GM12878 (cell line): ENCODE data around the gene MYH10. TPM values are rescaled to one million over a fixed set of nuclear protein-coding genes. Genes with fewer than 3 reads are reported as not detected.

ENCODE experiments used
- ATAC-seq: fragments of 200-7000 bp; cut with Tn5 transposase; 3 replicates; pipeline ENCODE4 v1.9.1; 2020; ENCODE audit warnings: mild to moderate bottlenecking, moderate library complexity
- BruUV-seq: library from RNA; stranded (reverse); fragments of 400-500 nt; replicated peaks from 2 replicates; lab custom pipeline; 2021; lab: Mats Ljungman, UMichigan
- CTCF ChIA-PET: fragments of 300-600 bp; sonication (Branson Sonifier 250); formaldehyde crosslinking; extraction: SDS; loops from one replicate; lab custom pipeline; 2021; ENCODE audit warnings: inconsistent platforms; lab: Yijun Ruan, JAX
- POLR2A ChIA-PET: fragments of 350-600 bp; formaldehyde crosslinking; extraction: SDS; loops from one replicate; lab custom pipeline; 2021; ENCODE audit warnings: inconsistent platforms; lab: Charles Lee
- RAD21 ChIA-PET: fragments of 300-600 bp; sonication (Branson Sonifier 250); formaldehyde crosslinking; loops from one replicate; lab custom pipeline; 2023; ENCODE audit warnings: antibody characterized with exemption; ENCODE audit not compliant: unreplicated experiment; lab: Charles Lee
- SMC1A ChIA-PET: fragments of 300-600 bp; sonication (Branson Sonifier 250); formaldehyde crosslinking; loops from one replicate; lab custom pipeline; 2023; ENCODE audit not compliant: unreplicated experiment, uncharacterized antibody; lab: Charles Lee
- DNase-seq: peaks from one replicate; pipeline ENCODE4 v3.0.0-alpha.2; 2011; ENCODE audit warnings: low read depth, low spot score
- FAIRE-seq: peaks from 3 replicates; lab custom pipeline; 2011; peaks lifted over from hg19 to GRCh38; lab: Jason Lieb, UNC
- H2AFZ ChIP-seq: 2 replicates; pipeline ENCODE4 v1.6.0; 2011; ENCODE audit warnings: low read depth, low read length, control low read depth; ENCODE audit not compliant: control insufficient read depth
- H3K27ac ChIP-seq: 2 replicates; pipeline ENCODE4 v1.5.1; 2011; ENCODE audit warnings: control low read depth; ENCODE audit not compliant: control insufficient read depth, insufficient read depth
- H3K27me3 ChIP-seq, 2 experiments: replicated peaks in 1 of 2; 2 replicates each; pipeline versions ENCODE4 v1.6.0 to v1.6.1; 2011; ENCODE audit warnings: low read length in 1 of 2; ENCODE audit not compliant: control insufficient read depth in 2 of 2, insufficient read depth in 2 of 2
- H3K36me3 ChIP-seq, 2 experiments: 2 replicates each; pipeline ENCODE4 v1.5.1; 2011; ENCODE audit warnings: low read length in 1 of 2; ENCODE audit not compliant: control insufficient read depth in 2 of 2, insufficient read depth in 2 of 2
- H3K4me1 ChIP-seq: 2 replicates; pipeline ENCODE4 v1.6.1; 2011; ENCODE audit warnings: mild to moderate bottlenecking, low read length, moderate library complexity, mixed read lengths; ENCODE audit not compliant: control insufficient read depth, insufficient read depth
- H3K4me2 ChIP-seq: 2 replicates; pipeline ENCODE4 v1.6.0; 2011; ENCODE audit warnings: control low read depth; ENCODE audit not compliant: control insufficient read depth, insufficient read depth
- H3K4me3 ChIP-seq: fragments of 200-600 bp; sonication (generic); 2 replicates; pipeline ENCODE4 v1.5.1; 2016
- H3K79me2 ChIP-seq: 2 replicates; pipeline ENCODE4 v1.6.0; 2011; ENCODE audit warnings: low read length; ENCODE audit not compliant: control insufficient read depth, insufficient read depth
- H3K9ac ChIP-seq: 2 replicates; pipeline ENCODE4 v1.8.0; 2011; ENCODE audit warnings: low read length, control low read depth, mixed read lengths; ENCODE audit not compliant: control insufficient read depth, insufficient read depth
- H3K9me3 ChIP-seq: replicated peaks from 3 replicates; pipeline ENCODE4 v1.5.1; 2011; ENCODE audit warnings: mild to moderate bottlenecking, low read length; ENCODE audit not compliant: control insufficient read depth, insufficient read depth
- H4K20me1 ChIP-seq: 2 replicates; pipeline ENCODE4 v1.6.0; 2011; ENCODE audit not compliant: control insufficient read depth, insufficient read depth
- BHLHE40 ChIP-seq, 2 experiments: fragments of 450-650 bp in 1 of 2; IDR thresholded peaks; 2 replicates each; pipeline ENCODE4 v1.6.1; 2011 to 2017; ENCODE audit warnings: low read depth in 2 of 2, borderline replicate concordance in 1 of 2, improper control_type of control experiment in 1 of 2, low read length in 1 of 2, mild to moderate bottlenecking in 1 of 2
- CBX3 ChIP-seq: fragments of 200-600 bp; sonication (generic); IDR thresholded peaks from 2 replicates; pipeline ENCODE4 v1.6.1; 2016; ENCODE audit warnings: low read depth, borderline replicate concordance
- CHD1 ChIP-seq: IDR thresholded peaks from 2 replicates; pipeline ENCODE4 v1.6.1; 2012; ENCODE audit warnings: low read depth, low read length, improper control_type of control experiment
- EED ChIP-seq: sonication (generic); IDR thresholded peaks from 2 replicates; pipeline ENCODE4 v1.6.1; 2016; ENCODE audit warnings: antibody characterized with exemption, low read depth
- ESRRA ChIP-seq: IDR thresholded peaks from 2 replicates; pipeline ENCODE4 v1.6.1; 2012; ENCODE audit warnings: mild to moderate bottlenecking, low read length, improper control_type of control experiment
- MYB ChIP-seq: fragments of 150-350 bp; IDR thresholded peaks from 2 replicates; pipeline ENCODE4 v1.6.1; 2014; ENCODE audit warnings: mild to moderate bottlenecking, low read depth, low read length, borderline replicate concordance
- NBN ChIP-seq: fragments of 450-650 bp; IDR thresholded peaks from 2 replicates; pipeline ENCODE4 v1.6.1; 2016
- NR2F1 ChIP-seq: fragments of 450-650 bp; conservative IDR thresholded peaks from 2 replicates; pipeline ENCODE4 v1.6.1; 2017; ENCODE audit warnings: mild to moderate bottlenecking
- POLR2AphosphoS5 ChIP-seq: IDR thresholded peaks from 2 replicates; pipeline ENCODE4 v1.6.1; 2011; ENCODE audit warnings: mild to moderate bottlenecking, low read length, inconsistent platforms
- RFX5 ChIP-seq: IDR thresholded peaks from 2 replicates; pipeline ENCODE4 v1.6.1; 2011; ENCODE audit warnings: low read depth, low read length, improper control_type of control experiment
- SIN3A ChIP-seq: IDR thresholded peaks from 2 replicates; pipeline ENCODE4 v1.6.1; 2012; ENCODE audit warnings: low read depth, low read length, improper control_type of control experiment
- SMAD1 ChIP-seq: fragments of 450-650 bp; IDR thresholded peaks from 2 replicates; pipeline ENCODE4 v1.6.1; 2018; ENCODE audit warnings: mild to moderate bottlenecking, low read depth; ENCODE audit not compliant: partially characterized antibody
- SUPT20H ChIP-seq: IDR thresholded peaks from 2 replicates; pipeline ENCODE4 v1.6.1; 2011; ENCODE audit warnings: low read depth, mild to moderate bottlenecking, low read length, moderate library complexity, borderline replicate concordance; ENCODE audit not compliant: control insufficient read depth
- SUZ12 ChIP-seq: fragments of 200-600 bp; sonication (generic); IDR thresholded peaks from one replicate; pipeline ENCODE4 v1.6.1; 2018; ENCODE audit warnings: antibody characterized with exemption, mild to moderate bottlenecking; ENCODE audit not compliant: unreplicated experiment
- ZNF24 ChIP-seq: fragments of 450-650 bp; IDR thresholded peaks from 2 replicates; pipeline ENCODE4 v1.6.1; 2017; ENCODE audit warnings: antibody characterized with exemption, mild to moderate bottlenecking
- WGBS: methylation state at CpG from one replicate; pipeline ENCODE4 v1.1.6; 2016; ENCODE audit warnings: low lambda C conversion rate; ENCODE audit not compliant: insufficient replicate concordance, insufficient coverage; ENCODE audit errors: missing lambda C conversion rate; 5-methylcytosine and 5-hydroxymethylcytosine counted together
- in situ Hi-C: fragments of 300-500 bp; cut with MboI; formaldehyde crosslinking; loops from 9 replicates; pipeline ENCODE4 v1.14.3; 2018; ENCODE audit warnings: mixed read lengths
- intact Hi-C: fragments of 100-400 bp; cut with micrococcal nuclease; formaldehyde crosslinking; loops from one replicate; pipeline ENCODE4 v1.14.2; 2022; ENCODE audit not compliant: unreplicated experiment
- polyA plus RNA-seq, 11 experiments: library from polyadenylated mRNA; depleted of rRNA in 4 of 11; unstranded in 6 of 11; stranded (reverse) in 5 of 11; fragments of >200 nt; fragmentation: Nextera tagmentation in 4 of 11; fragmentation: Illumina TruSeq in 1 of 11; extraction: Ambion mirVana in 4 of 11; extraction: Trizol in 1 of 11; gene quantifications; 1 replicate in 1 of 11; 2 replicates in 10 of 11; pipeline versions ENCODE4 v1.2.1 to v1.2.3, GENCODE V29; 2011 to 2016; ENCODE audit warnings: inconsistent platforms in 2 of 11, missing spikeins in 2 of 11, low read depth in 1 of 11
- total RNA-seq, 4 experiments: library from RNA; depleted of rRNA in 3 of 4; stranded (reverse); fragments of >200 nt in 3 of 4; fragmentation: Illumina TruSeq in 1 of 4; extraction: Trizol in 1 of 4; gene quantifications; 2 replicates each; pipeline versions ENCODE4 v1.2.1 to v1.2.3, GENCODE V29; 2013 to 2021
- TF ChIP-seq, protein P1 (sequence below): IDR thresholded peaks from 2 replicates; pipeline ENCODE4 v1.6.1; 2012; ENCODE audit warnings: low read depth, low read length, improper control_type of control experiment

The MYH10 gene
- total and polyA plus RNA-seq, 10 of the 15 experiments (the other 5 are each of a cell fraction or from before 2014, with no cell fraction given): 0.33 to 7.1 (median 1.0) TPM

DNA sequence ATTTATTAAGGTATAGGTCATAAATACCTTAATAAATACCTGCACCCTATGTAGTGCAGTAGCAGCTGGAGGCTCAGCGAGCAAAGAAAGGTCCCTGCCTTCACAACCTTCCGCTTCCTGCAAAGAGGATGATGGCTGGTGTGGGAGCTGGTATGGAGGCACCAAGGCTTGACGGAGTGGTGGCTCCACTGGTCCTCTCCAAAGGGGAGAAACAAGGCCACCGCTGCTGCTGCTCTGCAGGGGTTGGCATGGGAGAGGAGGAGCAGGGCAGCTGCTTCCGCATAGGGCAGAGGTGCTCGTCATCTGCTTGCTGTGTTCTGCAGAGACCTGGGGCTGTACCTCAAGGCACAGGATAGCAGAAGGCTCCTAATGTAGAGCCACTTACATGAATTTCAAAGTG is 142.0 kb downstream of the MYH10 start:
- ATAC-seq: no peak
- no peaks in the 10 kb centered on the region for H4K20me1 ChIP-seq
- TF ChIP-seq CHD1 (no peak), MYB (no peak), SIN3A (no peak), POLR2AphosphoS5 (no peak), RFX5 (no peak)
- in situ Hi-C loops (no loop called here), intact Hi-C loops (no loop called here)
- no peak overlapping the region for H3K9ac ChIP-seq
- ChIA-PET CTCF (interaction anchor here (0.6 kb wide), 1 partner anchor 1350 kb away, joined by 3 read pairs; no protein-coding TSS in a partner anchor), SMC1A (no interaction called here), RAD21 (no interaction called here), POLR2A (interaction anchor here (1.1 kb wide), 1 partner anchor 12 kb away, joined by 3 read pairs; no protein-coding TSS in a partner anchor)
- H3K4me1 ChIP-seq: no peaks in the 10 kb centered on the region
- 0 out of 4 replicates have a peak, but pooled peaks cover 0 to 3% of the 10 kb centered on the region in 2 experiments for H3K36me3 ChIP-seq
- no peak for DNase-seq
- H3K79me2 ChIP-seq: no peaks in the 10 kb centered on the region
- no peaks in the 10 kb centered on the region for H3K27me3 ChIP-seq
- FAIRE-seq: no peak
- no TSS peak for BruUV-seq
- peaks cover 2% of the 10 kb centered on the region; the same call in 1 of the 3 replicates for H3K9me3 ChIP-seq
- 92% methylated on average over 6 of the region's 6 CpGs for WGBS
- no peak overlapping the region for H2AFZ ChIP-seq
- no peak overlapping the region for H3K27ac ChIP-seq
- no peak overlapping the region for H3K4me2 ChIP-seq
- no peak overlapping the region for H3K4me3 ChIP-seq

DNA sequence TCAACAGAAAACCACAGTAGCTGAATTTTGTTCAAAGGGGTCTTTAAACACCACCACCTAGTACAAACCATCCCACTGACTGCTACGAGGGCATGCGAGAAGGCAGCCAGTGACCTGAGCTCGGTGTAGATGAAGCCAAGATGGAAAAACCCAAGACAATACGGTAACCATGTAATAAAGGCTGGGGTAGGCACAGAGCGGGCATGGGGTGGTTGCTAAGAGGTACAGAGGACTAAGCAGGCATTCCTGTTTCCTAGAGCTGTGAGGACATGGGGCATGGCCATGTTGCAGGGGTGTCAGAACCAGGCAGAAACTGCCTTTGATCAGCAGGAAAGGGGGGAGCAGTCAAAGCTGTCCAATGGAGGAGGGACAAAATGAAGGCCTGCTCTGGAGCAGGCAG is 142.8 kb downstream of the MYH10 start:
- 98% methylated on average over 5 of the region's 5 CpGs for WGBS
- no peak for ATAC-seq

More for the DNA sequence above, 142.8 kb downstream of the MYH10 start:
- Histone ChIP-seq H3K36me3 (0 out of 4 replicates have a peak, but pooled peaks cover 0 to 3% of the 10 kb centered on the region in 2 experiments), H2AFZ (no peak overlapping the region), H3K27ac (no peak overlapping the region), H3K9ac (no peak overlapping the region), H3K27me3 (no peaks in the 10 kb centered on the region), H3K4me2 (no peak overlapping the region), H3K9me3 (peaks cover 2% of the 10 kb centered on the region; the same call in 1 of the 3 replicates), H4K20me1 (no peaks in the 10 kb centered on the region), H3K4me3 (no peak overlapping the region), H3K79me2 (no peaks in the 10 kb centered on the region), H3K4me1 (no peaks in the 10 kb centered on the region)
- intact Hi-C loops: no loop called here
- no peak for FAIRE-seq
- SMC1A ChIA-PET: interaction anchor here (0.6 to 0.9 kb wide), 2 partner anchors 49 to 232 kb away, joined by 3 read pairs; no protein-coding TSS in a partner anchor
- RAD21 ChIA-PET: no interaction called here
- TF ChIP-seq NBN (no peak), EED (no peak), ZNF24 (no peak), CBX3 (no peak), ESRRA (no peak), RFX5 (no peak), SUPT20H (no peak), NR2F1 (no peak), BHLHE40 (IDR thresholded peaks at IDR 0.05; ENCODE audit: borderline replicate concordance in 1 of 2, low read depth in 2 of 2, low read length in 1 of 2) (no peak), SMAD1 (no peak), SUZ12 (no peak)
- TF ChIP-seq, protein P1, sequence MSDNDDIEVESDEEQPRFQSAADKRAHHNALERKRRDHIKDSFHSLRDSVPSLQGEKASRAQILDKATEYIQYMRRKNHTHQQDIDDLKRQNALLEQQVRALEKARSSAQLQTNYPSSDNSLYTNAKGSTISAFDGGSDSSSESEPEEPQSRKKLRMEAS: no peak
- no peak for DNase-seq
- in situ Hi-C loops: no loop called here
- CTCF ChIA-PET: no interaction called here
- BruUV-seq: no TSS peak
- POLR2A ChIA-PET: interaction anchor here (1.1 kb wide), 1 partner anchor 11 kb away, joined by 3 read pairs; no protein-coding TSS in a partner anchor
